WTC11 (cell line): ENCODE data around the gene SLC37A1. TPM values are rescaled to one million over a fixed set of nuclear protein-coding genes. Genes with fewer than 3 reads are reported as not detected.

Experiments
- FOXJ3 ChIP-seq: sonication (generic); formaldehyde crosslinking; IDR thresholded peaks from 2 replicates; pipeline ENCODE4 v1.9.0; 2021; ENCODE audit warnings: missing genetic modification reagents, mild to moderate bottlenecking, borderline replicate concordance
- GTF2I ChIP-seq: fragments of 250-450 bp; sonication (Bioruptor Pico); conservative IDR thresholded peaks from 2 replicates; pipeline ENCODE4 v1.4.0; 2021; ENCODE audit warnings: mild to moderate bottlenecking
- HMGA2 ChIP-seq: fragments of 250-450 bp; sonication (Bioruptor Pico); IDR thresholded peaks from 2 replicates; pipeline ENCODE4 v1.4.0; 2021; ENCODE audit warnings: mild to moderate bottlenecking, moderate library complexity
- KAT7 ChIP-seq: sonication (generic); formaldehyde crosslinking; IDR thresholded peaks from 2 replicates; pipeline ENCODE4 v1.8.1; 2023; ENCODE audit warnings: missing genetic modification reagents, mild to moderate bottlenecking, borderline replicate concordance
- NR2C2 ChIP-seq: sonication (generic); formaldehyde crosslinking; IDR thresholded peaks from 2 replicates; pipeline ENCODE4 v1.8.0; 2022; ENCODE audit warnings: mild to moderate bottlenecking, missing genetic modification reagents
- TP53 ChIP-seq: sonication (generic); formaldehyde crosslinking; IDR thresholded peaks from 2 replicates; pipeline ENCODE4 v1.8.1; 2023; ENCODE audit warnings: mild to moderate bottlenecking, missing genetic modification reagents
- total RNA-seq: library from RNA; stranded (reverse); gene quantifications from 3 replicates; pipeline ENCODE4 v1.2.3, GENCODE V29; 2021
- TF ChIP-seq, protein P1 (sequence below): sonication (generic); formaldehyde crosslinking; IDR thresholded peaks from 2 replicates; pipeline ENCODE4 v1.8.0; 2022; ENCODE audit warnings: mild to moderate bottlenecking, missing genetic modification reagents
- TF ChIP-seq, protein P2 (sequence below): fragments of 250-450 bp; sonication (Bioruptor Pico); IDR thresholded peaks from 2 replicates; pipeline ENCODE4 v1.9.0; 2021; ENCODE audit warnings: mild to moderate bottlenecking, borderline replicate concordance
- TF ChIP-seq, protein P3 (sequence below): sonication (generic); formaldehyde crosslinking; conservative IDR thresholded peaks from 2 replicates; pipeline ENCODE4 v1.8.1; 2022; ENCODE audit warnings: mild to moderate bottlenecking, missing genetic modification reagents
- TF ChIP-seq, protein P4 (sequence below): sonication (generic); formaldehyde crosslinking; IDR thresholded peaks from 2 replicates; pipeline ENCODE4 v1.8.1; 2023; ENCODE audit warnings: mild to moderate bottlenecking, missing genetic modification reagents, borderline replicate concordance
- TF ChIP-seq, protein P5 (sequence below): fragments of 250-450 bp; sonication (Bioruptor Pico); IDR thresholded peaks from 2 replicates; pipeline ENCODE4 v1.9.0; 2021; ENCODE audit warnings: mild to moderate bottlenecking
- TF ChIP-seq, protein P6 (sequence below): sonication (generic); formaldehyde crosslinking; IDR thresholded peaks from 2 replicates; pipeline ENCODE4 v1.8.1; 2023; ENCODE audit warnings: mild to moderate bottlenecking, missing genetic modification reagents
- TF ChIP-seq, protein P7 (sequence below): sonication (generic); formaldehyde crosslinking; IDR thresholded peaks from 2 replicates; pipeline ENCODE4 v1.8.0; 2023; ENCODE audit warnings: missing genetic modification reagents, mild to moderate bottlenecking, borderline replicate concordance

The SLC37A1 gene
- total RNA-seq, 1 experiment from 2014 or later = 22.7 TPM

DNA sequence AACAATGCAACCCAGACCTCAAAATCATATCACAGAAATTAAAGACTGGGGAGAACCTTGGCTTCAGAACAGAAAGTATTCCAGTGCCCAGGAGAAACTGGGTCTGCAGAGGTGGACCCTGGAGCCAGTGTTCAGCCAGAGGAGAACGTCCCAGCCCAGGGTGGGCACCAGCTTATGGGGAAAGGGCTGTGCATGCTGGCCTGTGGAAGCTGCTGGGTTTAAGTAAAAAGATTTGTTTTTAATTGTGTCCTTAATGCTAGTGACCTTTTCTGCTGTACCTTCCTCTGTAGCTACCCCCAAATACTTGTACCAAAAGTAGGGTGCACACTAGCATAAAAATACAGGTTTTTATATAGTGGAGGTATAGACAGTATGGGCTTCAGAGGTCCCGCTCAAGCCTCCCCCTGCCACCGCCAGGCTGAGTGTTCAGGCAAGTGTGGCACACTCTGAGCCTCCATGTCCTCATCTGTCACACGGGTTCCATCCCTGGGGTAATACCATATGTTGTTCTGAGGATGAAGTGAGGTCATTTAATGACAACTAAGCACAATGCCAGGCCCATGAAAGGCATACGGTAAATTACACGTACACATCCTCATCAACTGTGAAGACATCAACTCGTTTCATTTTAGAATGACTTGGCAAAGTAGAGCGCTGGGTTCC lies 47.0 kb downstream of the SLC37A1 start (continued):
- TF ChIP-seq, protein P1, sequence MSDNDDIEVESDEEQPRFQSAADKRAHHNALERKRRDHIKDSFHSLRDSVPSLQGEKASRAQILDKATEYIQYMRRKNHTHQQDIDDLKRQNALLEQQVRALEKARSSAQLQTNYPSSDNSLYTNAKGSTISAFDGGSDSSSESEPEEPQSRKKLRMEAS = no peak
- TF ChIP-seq TP53 (CRISPR knock-in tag) = no peak
- no peak for TF ChIP-seq KAT7 (CRISPR knock-in tag)
- TF ChIP-seq, protein P2, sequence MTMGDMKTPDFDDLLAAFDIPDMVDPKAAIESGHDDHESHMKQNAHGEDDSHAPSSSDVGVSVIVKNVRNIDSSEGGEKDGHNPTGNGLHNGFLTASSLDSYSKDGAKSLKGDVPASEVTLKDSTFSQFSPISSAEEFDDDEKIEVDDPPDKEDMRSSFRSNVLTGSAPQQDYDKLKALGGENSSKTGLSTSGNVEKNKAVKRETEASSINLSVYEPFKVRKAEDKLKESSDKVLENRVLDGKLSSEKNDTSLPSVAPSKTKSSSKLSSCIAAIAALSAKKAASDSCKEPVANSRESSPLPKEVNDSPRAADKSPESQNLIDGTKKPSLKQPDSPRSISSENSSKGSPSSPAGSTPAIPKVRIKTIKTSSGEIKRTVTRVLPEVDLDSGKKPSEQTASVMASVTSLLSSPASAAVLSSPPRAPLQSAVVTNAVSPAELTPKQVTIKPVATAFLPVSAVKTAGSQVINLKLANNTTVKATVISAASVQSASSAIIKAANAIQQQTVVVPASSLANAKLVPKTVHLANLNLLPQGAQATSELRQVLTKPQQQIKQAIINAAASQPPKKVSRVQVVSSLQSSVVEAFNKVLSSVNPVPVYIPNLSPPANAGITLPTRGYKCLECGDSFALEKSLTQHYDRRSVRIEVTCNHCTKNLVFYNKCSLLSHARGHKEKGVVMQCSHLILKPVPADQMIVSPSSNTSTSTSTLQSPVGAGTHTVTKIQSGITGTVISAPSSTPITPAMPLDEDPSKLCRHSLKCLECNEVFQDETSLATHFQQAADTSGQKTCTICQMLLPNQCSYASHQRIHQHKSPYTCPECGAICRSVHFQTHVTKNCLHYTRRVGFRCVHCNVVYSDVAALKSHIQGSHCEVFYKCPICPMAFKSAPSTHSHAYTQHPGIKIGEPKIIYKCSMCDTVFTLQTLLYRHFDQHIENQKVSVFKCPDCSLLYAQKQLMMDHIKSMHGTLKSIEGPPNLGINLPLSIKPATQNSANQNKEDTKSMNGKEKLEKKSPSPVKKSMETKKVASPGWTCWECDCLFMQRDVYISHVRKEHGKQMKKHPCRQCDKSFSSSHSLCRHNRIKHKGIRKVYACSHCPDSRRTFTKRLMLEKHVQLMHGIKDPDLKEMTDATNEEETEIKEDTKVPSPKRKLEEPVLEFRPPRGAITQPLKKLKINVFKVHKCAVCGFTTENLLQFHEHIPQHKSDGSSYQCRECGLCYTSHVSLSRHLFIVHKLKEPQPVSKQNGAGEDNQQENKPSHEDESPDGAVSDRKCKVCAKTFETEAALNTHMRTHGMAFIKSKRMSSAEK (CRISPR knock-in tag) = no peak
- TF ChIP-seq, protein P3, sequence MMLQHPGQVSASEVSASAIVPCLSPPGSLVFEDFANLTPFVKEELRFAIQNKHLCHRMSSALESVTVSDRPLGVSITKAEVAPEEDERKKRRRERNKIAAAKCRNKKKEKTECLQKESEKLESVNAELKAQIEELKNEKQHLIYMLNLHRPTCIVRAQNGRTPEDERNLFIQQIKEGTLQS (CRISPR knock-in tag) = no peak
- TF ChIP-seq, protein P4, sequence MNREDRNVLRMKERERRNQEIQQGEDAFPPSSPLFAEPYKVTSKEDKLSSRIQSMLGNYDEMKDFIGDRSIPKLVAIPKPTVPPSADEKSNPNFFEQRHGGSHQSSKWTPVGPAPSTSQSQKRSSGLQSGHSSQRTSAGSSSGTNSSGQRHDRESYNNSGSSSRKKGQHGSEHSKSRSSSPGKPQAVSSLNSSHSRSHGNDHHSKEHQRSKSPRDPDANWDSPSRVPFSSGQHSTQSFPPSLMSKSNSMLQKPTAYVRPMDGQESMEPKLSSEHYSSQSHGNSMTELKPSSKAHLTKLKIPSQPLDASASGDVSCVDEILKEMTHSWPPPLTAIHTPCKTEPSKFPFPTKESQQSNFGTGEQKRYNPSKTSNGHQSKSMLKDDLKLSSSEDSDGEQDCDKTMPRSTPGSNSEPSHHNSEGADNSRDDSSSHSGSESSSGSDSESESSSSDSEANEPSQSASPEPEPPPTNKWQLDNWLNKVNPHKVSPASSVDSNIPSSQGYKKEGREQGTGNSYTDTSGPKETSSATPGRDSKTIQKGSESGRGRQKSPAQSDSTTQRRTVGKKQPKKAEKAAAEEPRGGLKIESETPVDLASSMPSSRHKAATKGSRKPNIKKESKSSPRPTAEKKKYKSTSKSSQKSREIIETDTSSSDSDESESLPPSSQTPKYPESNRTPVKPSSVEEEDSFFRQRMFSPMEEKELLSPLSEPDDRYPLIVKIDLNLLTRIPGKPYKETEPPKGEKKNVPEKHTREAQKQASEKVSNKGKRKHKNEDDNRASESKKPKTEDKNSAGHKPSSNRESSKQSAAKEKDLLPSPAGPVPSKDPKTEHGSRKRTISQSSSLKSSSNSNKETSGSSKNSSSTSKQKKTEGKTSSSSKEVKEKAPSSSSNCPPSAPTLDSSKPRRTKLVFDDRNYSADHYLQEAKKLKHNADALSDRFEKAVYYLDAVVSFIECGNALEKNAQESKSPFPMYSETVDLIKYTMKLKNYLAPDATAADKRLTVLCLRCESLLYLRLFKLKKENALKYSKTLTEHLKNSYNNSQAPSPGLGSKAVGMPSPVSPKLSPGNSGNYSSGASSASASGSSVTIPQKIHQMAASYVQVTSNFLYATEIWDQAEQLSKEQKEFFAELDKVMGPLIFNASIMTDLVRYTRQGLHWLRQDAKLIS (CRISPR knock-in tag) = no peak
- no peak for TF ChIP-seq GTF2I (CRISPR knock-in tag)
- TF ChIP-seq, protein P5, sequence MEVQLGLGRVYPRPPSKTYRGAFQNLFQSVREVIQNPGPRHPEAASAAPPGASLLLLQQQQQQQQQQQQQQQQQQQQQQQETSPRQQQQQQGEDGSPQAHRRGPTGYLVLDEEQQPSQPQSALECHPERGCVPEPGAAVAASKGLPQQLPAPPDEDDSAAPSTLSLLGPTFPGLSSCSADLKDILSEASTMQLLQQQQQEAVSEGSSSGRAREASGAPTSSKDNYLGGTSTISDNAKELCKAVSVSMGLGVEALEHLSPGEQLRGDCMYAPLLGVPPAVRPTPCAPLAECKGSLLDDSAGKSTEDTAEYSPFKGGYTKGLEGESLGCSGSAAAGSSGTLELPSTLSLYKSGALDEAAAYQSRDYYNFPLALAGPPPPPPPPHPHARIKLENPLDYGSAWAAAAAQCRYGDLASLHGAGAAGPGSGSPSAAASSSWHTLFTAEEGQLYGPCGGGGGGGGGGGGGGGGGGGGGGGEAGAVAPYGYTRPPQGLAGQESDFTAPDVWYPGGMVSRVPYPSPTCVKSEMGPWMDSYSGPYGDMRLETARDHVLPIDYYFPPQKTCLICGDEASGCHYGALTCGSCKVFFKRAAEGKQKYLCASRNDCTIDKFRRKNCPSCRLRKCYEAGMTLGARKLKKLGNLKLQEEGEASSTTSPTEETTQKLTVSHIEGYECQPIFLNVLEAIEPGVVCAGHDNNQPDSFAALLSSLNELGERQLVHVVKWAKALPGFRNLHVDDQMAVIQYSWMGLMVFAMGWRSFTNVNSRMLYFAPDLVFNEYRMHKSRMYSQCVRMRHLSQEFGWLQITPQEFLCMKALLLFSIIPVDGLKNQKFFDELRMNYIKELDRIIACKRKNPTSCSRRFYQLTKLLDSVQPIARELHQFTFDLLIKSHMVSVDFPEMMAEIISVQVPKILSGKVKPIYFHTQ (CRISPR knock-in tag) = no peak
- no peak for TF ChIP-seq FOXJ3 (CRISPR knock-in tag)
- no peak for TF ChIP-seq HMGA2
- TF ChIP-seq, protein P6, sequence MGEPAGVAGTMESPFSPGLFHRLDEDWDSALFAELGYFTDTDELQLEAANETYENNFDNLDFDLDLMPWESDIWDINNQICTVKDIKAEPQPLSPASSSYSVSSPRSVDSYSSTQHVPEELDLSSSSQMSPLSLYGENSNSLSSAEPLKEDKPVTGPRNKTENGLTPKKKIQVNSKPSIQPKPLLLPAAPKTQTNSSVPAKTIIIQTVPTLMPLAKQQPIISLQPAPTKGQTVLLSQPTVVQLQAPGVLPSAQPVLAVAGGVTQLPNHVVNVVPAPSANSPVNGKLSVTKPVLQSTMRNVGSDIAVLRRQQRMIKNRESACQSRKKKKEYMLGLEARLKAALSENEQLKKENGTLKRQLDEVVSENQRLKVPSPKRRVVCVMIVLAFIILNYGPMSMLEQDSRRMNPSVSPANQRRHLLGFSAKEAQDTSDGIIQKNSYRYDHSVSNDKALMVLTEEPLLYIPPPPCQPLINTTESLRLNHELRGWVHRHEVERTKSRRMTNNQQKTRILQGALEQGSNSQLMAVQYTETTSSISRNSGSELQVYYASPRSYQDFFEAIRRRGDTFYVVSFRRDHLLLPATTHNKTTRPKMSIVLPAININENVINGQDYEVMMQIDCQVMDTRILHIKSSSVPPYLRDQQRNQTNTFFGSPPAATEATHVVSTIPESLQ (CRISPR knock-in tag) = no peak
- no peak for TF ChIP-seq NR2C2 (CRISPR knock-in tag)
- TF ChIP-seq, protein P7, sequence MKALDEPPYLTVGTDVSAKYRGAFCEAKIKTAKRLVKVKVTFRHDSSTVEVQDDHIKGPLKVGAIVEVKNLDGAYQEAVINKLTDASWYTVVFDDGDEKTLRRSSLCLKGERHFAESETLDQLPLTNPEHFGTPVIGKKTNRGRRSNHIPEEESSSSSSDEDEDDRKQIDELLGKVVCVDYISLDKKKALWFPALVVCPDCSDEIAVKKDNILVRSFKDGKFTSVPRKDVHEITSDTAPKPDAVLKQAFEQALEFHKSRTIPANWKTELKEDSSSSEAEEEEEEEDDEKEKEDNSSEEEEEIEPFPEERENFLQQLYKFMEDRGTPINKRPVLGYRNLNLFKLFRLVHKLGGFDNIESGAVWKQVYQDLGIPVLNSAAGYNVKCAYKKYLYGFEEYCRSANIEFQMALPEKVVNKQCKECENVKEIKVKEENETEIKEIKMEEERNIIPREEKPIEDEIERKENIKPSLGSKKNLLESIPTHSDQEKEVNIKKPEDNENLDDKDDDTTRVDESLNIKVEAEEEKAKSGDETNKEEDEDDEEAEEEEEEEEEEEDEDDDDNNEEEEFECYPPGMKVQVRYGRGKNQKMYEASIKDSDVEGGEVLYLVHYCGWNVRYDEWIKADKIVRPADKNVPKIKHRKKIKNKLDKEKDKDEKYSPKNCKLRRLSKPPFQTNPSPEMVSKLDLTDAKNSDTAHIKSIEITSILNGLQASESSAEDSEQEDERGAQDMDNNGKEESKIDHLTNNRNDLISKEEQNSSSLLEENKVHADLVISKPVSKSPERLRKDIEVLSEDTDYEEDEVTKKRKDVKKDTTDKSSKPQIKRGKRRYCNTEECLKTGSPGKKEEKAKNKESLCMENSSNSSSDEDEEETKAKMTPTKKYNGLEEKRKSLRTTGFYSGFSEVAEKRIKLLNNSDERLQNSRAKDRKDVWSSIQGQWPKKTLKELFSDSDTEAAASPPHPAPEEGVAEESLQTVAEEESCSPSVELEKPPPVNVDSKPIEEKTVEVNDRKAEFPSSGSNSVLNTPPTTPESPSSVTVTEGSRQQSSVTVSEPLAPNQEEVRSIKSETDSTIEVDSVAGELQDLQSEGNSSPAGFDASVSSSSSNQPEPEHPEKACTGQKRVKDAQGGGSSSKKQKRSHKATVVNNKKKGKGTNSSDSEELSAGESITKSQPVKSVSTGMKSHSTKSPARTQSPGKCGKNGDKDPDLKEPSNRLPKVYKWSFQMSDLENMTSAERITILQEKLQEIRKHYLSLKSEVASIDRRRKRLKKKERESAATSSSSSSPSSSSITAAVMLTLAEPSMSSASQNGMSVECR (CRISPR knock-in tag) = no peak
